Measurements from ENCODE around the gene FAM76B.

Gene FAM76B

DNA sequence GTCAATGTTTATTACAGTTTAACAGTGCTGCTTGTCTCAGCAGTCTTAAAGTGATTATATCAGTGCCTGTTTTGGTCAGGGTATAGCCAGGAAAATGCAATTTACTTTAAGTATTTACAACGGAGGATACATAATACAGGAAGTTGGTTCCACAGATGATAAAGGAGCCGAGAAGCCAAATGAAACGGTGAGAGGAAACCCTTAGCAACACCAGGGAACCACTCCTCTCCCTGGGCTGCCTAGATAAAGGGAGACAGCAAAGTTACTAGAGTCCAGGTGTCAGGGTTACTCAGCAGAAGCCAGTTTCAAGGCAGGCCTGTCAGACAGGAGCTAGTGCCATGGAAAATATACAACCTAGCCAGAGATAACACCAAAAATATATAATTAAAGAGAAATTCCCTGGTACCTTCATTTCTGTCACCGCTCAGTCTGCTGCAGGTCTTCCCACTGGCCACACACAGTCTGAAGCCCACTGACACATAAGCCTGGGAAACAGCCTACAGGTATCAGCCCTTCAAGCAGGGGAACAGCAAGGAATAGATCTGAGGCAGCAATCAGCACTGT lies 55.5 kb downstream of the FAM76B start:
- DNase-seq (ENCODE audit: low read depth in 4 of 4, low spot score in 1 of 4): no peak

GRCh38 chr11:95732930-95733602 lies 56.5 kb downstream of the FAM76B start:
- no peak for DNase-seq (ENCODE audit: low read depth in 4 of 4, low spot score in 1 of 4)

- DNase-seq (ENCODE audit: low read depth in 4 of 4, low spot score in 1 of 4): no peak
Observed at GRCh38 chr11:95729462-95729861, 60.1 kb downstream of the FAM76B start.

GRCh38 chr11:95728790-95729189 lies 60.8 kb downstream of the FAM76B start:
- DNase-seq (ENCODE audit: low read depth in 4 of 4, low spot score in 1 of 4): no peak

- no peak for DNase-seq (ENCODE audit: low read depth in 4 of 4, low spot score in 1 of 4)
Observed at GRCh38 chr11:95728094-95728493, 61.5 kb downstream of the FAM76B start.

GRCh38 chr11:95727620-95728019 lies 62.0 kb downstream of the FAM76B start:
- DNase-seq (ENCODE audit: low read depth in 4 of 4, low spot score in 1 of 4): no peak

- DNase-seq (ENCODE audit: low read depth in 4 of 4, low spot score in 1 of 4): no peak
Observed at GRCh38 chr11:95727111-95727510, 62.5 kb downstream of the FAM76B start.

GRCh38 chr11:95725196-95725595 lies 64.4 kb downstream of the FAM76B start:
- DNase-seq (ENCODE audit: low read depth in 4 of 4, low spot score in 1 of 4): no peak

GRCh38 chr11:95723361-95723942 lies 66.1 kb downstream of the FAM76B start:
- no peak for DNase-seq (ENCODE audit: low read depth in 4 of 4, low spot score in 1 of 4)

GRCh38 chr11:95720195-95720594 lies 69.4 kb downstream of the FAM76B start:
- no peak for DNase-seq (ENCODE audit: low read depth in 4 of 4, low spot score in 1 of 4)
